ENCODE data around the gene LAS1L.
"Not testable (repeated sequence)": the region's sequence is repeated elsewhere in the genome, so short reads cannot be mapped to it uniquely, and the experiment has no call there.

LAS1L gene

DNA sequence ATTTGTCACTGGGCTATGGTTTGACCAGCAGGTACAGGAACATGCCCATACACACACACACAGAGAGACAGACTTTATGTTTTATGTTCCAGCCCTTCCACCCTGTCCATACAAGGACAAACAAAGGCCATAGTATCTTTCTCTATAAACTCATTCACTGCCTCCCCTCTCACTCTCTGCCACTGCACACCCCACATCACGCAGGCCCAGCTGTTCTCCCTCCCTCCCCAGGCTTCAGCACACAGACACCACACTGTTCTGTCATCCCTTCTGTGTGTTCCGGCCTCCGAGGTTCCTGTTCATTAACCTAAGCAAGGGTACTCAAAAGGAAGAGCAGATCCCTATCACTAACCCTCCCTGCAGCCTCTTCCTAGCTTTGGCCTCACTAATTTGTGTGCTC is 17.8 kb downstream of the LAS1L start:
- no peak for DNase-seq

DNA sequence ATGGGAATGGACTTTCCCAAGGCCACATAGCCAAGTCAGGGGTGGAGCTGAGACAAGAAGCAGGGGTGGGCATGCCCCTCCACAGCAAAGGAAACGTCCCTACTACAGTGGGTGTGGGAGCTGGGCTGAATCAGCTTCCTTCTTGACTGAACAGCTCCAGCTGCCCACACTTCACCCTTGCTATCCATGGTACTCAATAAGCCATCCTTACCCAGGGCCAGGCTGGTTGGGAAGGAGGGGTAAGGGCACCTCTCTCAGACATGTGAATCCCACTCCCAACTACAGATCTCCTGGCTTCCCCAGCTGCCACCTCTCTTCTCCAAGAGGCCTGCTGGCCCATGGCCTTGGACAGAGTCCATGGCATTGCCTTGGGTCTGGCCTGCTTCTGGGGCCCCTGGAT is 21.0 kb downstream of the LAS1L start:
- DNase-seq: no peak

DNA sequence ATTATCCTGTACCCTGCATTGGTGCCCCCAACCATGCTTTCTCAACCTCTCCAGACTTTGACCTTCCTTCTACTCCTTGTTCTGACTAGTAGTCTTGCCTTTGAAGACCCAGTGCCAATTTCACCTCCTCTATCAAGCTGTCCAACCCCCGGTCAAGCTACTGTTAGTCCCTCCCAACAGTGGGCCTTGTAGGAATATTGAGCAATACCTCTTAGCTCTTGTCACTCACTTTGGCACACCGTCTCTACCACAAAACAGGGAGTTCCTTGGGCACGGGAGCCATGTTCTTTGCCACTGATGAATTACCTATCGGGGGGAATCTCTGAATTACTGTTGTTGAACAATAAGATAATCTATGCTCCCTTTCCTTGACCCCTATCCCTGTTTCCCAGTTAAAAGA is 25.2 kb downstream of the LAS1L start:
- no peak for DNase-seq

DNA sequence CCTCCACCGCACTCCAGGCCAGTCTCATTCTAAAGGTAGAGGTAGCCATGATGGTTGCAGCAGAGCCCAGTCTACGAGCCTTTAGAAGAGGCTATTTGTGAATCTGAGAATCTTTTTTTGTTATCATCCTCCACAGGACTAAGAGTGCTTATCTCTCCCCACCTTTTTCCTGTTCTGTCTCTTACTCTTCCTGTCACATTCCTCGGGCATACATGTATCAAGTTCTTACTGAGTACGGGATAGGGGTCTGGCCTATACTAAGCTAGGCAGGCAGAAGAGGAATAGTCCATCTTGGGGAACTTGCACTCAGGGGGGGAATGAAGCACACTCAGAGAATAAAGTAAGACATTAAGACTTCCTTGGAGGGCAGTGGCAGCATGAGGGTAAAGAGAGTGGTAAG is 25.7 kb downstream of the LAS1L start:
- no peak for DNase-seq

DNA sequence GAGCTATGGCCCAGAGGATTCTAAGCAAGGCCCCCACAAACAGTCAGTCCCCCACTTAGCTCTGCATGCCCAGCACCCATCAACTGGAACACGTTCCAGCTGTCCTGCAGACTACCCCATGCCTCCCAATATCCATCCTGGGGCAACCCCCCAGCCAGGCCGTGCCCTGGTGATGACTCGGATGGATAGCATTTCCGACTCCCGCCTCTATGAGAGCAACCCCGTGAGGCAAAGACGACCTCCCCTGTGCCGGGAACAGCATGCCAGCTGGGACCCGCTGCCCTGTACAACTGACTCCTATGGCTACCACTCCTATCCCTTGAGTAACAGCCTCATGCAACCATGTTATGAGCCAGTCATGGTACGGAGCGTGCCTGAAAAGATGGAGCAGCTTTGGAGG is 32.0 kb downstream of the LAS1L start:
- no peak for DNase-seq

DNA sequence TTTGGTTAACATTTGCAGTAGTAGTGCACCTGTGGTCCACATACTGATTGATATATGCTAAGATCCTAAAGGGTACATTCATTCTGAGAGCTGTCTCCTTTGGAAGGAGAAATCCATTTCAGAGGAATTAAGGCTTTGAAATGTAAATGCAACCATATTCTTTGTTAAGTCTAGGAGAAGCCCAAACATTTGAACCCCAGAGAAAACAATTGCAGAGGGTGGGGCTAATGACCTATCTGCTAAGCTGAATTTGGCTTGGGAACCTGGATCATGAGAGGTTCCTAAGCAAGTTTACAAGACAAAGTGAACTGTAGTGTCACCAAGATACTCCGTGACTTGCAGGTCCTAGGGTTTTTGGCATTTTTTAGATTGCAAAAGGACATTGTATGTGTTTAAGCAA is 41.2 kb downstream of the LAS1L start:
- no peak for DNase-seq

DNA sequence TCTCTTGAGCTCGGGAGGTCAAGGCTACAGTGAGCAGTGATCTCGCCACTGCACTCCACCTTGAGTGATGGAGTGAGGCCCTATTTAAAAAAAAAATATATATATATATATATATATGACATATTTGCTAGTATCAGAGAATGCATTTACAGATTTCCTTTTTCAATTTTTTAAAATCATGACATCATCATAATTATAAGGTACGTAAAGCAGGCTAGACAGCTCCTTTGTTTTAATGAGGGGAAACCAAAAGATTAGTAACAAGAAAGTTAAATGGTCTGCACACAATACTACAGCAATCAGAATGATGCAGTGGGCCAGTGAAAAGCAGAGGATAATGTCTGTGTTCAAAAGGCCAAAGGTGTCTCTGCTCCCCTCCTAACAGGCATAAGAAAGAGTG is 43.0 kb downstream of the LAS1L start:
- no peak for DNase-seq

DNA sequence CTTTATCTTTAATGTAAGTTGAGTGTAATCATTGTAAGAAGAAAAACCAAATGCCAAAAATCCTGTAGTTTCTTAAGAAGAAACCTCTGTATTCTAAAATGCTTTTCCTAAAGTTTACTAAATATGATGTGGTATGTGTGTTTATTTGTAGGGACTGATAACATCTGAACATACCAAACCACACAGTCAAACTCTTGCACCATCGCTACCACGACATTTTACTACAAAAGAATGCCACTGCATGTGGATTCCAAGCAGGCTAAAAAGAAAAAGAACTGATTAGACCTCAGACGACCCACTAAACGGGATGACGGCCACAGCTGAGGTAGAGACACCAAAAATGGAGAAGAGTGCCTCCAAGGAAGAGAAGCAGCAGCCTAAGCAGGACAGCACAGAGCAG is 46.1 kb downstream of the LAS1L start:
- DNase-seq: no peak

DNA sequence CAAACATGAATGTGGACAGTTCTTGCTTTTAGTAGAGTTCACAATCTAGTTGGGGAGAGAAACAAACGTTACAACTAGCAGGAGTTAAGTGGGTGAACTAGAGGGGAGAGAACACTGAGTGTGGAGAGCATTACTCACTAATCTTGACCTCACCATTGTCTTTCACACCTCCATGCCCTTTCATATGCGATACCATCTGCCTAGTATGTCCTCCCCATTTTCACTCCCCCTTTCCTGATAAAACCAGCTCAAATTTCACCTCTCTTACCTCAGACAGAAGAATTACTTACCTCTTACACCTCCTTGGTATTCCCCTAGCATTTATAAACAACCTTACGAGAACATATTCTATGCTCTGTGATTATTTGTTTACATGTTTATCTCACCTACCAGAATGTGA is 53.6 kb downstream of the LAS1L start:
- DNase-seq: no peak

DNA sequence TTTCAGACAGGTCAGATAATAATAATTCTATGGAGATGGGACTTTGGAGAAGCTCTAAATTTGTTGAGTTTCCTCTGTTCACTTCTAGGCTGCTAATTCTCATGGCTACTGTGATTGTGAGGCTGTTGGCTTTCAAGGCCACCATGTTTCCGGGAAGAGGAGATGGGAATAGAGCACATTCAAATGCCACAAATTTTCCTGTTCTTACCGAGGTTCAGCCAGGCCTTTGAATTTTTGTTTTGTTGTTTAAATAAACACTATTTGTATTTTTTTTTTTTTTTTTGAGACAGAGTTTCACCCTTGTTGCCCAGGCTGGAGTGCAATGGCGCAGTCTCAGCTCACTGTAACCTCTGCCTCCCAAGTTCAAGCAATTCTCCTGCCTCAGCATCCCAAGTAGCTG is 55.5 kb downstream of the LAS1L start:
- DNase-seq: not testable (repeated sequence)

DNA sequence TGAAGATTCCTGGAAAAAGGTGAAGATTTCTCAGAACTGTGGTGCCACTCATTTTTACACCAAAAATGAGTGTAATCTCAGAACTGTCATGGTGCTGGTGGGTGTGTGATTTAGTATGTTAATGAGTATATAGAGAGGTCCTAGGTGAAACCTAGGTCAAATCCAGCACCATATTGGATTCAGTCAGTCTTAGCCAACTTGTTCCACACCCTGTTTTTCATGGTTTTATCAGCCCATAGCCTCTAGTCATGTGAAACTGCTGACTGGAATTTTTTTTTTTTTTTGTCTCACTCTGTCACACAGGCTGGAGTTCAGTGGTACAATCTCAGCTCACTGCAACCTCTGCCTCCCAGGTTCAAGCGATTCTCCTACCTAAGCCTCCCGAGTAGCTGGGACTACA is 58.0 kb downstream of the LAS1L start:
- DNase-seq: no peak

DNA sequence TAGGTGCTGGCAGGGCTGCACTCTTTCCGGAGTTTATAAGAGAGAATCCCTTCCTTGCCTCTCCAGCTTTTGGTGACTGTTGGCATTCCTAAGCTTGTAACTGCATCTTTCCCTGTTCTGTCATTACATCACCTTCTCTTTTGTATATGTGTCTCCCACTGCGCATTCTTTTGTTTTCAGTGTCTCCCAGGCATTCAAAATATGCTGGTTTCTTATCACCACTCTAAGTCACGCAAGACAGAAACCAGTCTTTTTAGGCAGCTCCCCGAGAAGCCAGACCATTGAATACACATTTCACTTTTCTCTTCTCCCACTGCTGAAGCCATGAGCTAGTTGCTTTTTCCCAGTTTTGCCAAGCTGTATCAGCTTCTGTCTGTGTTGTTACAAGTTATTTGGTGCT is 71.0 kb downstream of the LAS1L start:
- DNase-seq: no peak

Measured in suppressor macrophage (primary cell).